ENCODE data around the gene TXNIP.

Gene TXNIP

DNA sequence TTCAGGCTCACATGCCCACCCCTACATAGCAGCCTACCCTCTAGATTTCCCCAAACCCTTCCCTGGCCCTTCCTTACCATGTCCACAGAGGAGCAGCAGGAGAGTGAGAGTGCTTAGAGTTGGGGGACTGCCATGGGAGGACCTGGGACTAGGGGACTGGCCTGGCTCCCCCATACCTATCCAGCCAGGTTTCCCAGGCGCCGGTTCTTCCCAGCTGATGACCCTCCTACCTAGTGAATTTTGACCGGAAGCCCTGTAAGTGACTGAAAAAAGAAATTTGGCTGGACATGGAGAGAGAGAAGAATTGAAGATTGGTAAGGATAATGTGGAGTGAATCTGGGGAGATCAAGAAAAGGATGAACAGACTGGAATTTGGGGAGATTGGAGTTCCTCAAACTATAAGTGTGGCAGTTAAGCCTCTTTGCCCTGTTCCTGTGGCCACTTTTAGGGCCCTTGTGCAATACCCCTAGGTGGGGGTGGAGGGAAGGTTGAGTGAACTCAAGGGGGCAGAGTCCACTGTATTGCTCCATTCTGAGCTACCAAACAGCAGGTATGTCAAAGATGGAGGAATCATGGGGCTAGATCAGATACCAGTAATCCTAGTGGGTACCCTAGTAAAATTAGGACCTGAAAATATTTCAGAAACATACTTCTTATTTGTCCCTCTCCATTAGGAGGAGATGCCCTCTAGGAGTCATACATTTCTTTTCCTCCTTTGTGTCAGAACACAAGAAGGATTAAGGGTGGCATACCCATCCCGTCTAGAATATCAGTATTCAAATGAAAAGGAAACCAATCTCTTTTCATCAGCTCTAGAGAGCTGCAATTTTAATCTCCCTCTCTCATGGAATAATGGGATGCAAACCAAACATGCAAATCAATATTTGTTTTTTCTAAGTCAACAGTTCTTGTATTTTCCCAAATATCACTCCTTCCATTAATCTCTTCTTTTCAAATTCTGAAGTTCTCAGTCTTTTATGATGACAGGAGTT lies 24.0 kb upstream of the TXNIP start:
- TF ChIP-seq, protein P1, sequence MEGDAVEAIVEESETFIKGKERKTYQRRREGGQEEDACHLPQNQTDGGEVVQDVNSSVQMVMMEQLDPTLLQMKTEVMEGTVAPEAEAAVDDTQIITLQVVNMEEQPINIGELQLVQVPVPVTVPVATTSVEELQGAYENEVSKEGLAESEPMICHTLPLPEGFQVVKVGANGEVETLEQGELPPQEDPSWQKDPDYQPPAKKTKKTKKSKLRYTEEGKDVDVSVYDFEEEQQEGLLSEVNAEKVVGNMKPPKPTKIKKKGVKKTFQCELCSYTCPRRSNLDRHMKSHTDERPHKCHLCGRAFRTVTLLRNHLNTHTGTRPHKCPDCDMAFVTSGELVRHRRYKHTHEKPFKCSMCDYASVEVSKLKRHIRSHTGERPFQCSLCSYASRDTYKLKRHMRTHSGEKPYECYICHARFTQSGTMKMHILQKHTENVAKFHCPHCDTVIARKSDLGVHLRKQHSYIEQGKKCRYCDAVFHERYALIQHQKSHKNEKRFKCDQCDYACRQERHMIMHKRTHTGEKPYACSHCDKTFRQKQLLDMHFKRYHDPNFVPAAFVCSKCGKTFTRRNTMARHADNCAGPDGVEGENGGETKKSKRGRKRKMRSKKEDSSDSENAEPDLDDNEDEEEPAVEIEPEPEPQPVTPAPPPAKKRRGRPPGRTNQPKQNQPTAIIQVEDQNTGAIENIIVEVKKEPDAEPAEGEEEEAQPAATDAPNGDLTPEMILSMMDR (IDR thresholded peaks at IDR 0.05; ENCODE audit: extremely low read depth, insufficient read depth, missing control alignments) = no peak
- in situ Hi-C loops (cut with MboI; ENCODE audit: low pct_unique_long_range_greater_than_20kb, low sequenced_read_pairs, unreplicated experiment) = loop anchor here (25.0 kb wide), 1 partner anchor 133 kb away; the partner anchor contains the start of gene ANKRD35
- no peak for DNase-seq (ENCODE audit: low spot score)

DNA sequence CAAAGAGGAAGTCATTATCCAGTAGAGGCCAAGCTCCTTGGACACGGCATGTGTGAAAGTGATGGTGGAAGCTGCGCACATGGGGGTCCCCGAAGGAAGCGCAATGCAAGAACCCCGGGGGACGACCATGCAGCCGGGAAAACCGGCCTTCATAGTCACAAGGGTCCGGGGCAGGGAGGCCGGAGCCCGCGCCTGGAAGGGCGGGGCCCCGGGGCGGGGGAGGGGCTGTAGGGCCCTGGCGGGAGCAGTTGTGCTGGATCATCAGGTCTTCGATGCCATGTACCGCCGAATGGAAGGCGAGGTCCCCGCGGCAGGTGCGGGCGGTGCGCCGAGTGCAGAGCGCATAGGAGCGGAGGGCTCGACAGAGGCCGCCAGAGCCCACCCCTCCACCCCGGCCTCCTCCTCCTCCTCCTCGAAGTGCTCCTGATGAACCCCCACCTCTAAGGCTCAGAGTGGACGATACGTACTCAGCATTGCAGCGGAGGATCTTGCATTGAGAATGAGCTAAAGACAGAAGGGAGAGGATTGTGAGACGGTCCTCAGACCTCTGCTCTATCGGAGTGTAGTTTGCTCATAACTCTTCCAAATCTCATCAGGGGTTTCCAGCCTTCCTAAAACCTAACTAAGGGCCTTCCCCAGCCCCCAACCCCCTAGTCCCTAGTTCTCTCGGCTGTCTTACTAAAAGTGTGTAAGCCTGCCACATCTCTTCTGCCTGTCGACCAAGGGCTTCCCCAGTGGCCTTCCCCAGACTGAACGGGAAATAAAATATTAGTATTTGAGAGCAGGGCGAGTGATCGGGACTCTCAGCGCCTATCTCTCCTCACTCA lies 23.1 kb upstream of the TXNIP start:
- in situ Hi-C loops (cut with MboI; ENCODE audit: low pct_unique_long_range_greater_than_20kb, low sequenced_read_pairs, unreplicated experiment) = loop anchor here (25.0 kb wide), 1 partner anchor 132 kb away; the partner anchor contains the start of gene ANKRD35
- TF ChIP-seq, protein P1 (IDR thresholded peaks at IDR 0.05; ENCODE audit: extremely low read depth, insufficient read depth, missing control alignments) = no peak
- peak; percentile 30 for DNase-seq (ENCODE audit: low spot score)

DNA sequence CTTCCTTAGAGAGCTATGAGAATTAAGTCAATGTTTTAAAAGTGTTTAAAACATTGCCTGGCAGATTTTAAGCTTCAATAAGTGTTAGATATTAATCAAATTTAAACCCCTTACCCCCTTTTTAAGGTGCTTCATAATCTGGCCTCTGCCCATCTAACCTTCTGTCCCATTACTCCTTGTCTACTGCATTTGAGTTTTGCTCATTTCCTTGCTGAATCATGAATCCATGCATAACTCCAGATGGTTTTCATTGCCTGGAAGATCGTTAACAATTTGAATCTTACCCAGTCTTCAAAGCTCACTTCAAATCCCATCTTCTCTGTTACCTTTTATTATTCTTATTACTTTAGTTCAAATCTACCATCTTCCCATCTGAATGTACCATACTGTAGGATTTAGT lies 20.5 kb upstream of the TXNIP start:
- in situ Hi-C loops (cut with MboI; ENCODE audit: low pct_unique_long_range_greater_than_20kb, low sequenced_read_pairs, unreplicated experiment) = loop anchor here (25.0 kb wide), 1 partner anchor 130 kb away; the partner anchor contains the start of gene ANKRD35
- TF ChIP-seq, protein P1 (IDR thresholded peaks at IDR 0.05; ENCODE audit: extremely low read depth, insufficient read depth, missing control alignments) = no peak
- DNase-seq (ENCODE audit: low spot score) = no peak

DNA sequence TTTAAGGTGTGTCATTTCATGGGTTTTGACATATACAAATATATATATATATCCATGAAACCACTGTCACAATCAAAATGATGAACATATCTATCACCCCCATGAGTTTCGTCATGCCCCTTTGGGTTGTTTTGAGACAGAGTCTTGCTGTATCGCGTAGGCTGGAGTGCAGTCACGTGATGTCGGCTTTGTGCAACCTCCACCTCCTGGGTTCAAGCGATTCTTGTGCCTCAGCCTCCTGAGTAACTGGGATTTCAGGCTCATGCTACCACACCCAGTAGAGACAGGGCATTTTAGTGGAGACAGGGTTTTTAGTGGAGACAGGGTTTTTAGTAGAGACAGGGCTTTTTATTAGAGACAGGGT lies 17.2 kb upstream of the TXNIP start:
- in situ Hi-C loops (cut with MboI; ENCODE audit: low pct_unique_long_range_greater_than_20kb, low sequenced_read_pairs, unreplicated experiment) = loop anchor here (5.0 to 25.0 kb wide), 2 partner anchors 41 to 126 kb away; partner anchors contain the start of gene ANKRD35
- TF ChIP-seq, protein P1 (IDR thresholded peaks at IDR 0.05; ENCODE audit: extremely low read depth, insufficient read depth, missing control alignments) = no peak
- no peak for DNase-seq (ENCODE audit: low spot score)

DNA sequence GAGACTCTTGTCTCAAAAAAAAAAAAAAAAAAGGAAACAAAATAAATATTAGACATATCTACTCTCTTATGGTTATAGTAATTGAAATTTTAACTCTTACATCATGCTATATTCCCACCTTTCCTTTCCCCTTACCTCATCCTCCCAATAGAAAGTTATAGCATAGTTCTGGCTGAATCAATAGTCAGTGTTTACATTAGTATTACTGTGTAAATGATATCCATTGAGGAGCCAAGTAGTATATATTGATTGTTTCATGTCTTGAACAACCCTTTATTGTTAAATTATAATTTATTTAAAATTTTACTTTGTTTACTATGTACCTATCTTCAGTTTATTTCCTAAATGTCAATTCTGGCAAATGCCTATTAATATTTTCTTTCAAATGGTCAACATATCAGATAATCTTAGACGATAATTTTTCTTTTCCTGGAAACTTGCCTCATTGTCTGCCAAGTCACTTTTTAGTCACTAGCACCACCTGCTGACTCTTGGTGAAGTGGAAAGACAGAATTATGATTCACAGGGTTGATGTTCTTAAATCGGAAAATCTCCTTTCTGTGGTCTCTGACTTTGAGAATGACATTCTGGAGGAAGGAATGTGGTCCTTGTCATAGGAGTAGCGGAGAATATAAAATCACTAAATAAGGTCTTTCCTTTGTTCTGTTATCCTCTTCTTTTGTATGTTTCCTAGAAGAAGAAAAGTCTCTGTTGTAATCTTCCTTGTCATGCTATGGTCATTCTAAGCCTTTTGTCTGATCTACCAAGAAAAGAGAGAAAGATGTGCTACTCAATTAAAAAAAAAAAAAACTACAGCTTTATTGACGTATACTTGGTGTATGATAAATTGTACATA lies 16.6 kb upstream of the TXNIP start:
- in situ Hi-C loops (cut with MboI; ENCODE audit: low pct_unique_long_range_greater_than_20kb, low sequenced_read_pairs, unreplicated experiment) = loop anchor here (5.0 to 25.0 kb wide), 2 partner anchors 41 to 126 kb away; partner anchors contain the start of gene ANKRD35
- DNase-seq (ENCODE audit: low spot score) = peak; percentile 71
- TF ChIP-seq, protein P1 (IDR thresholded peaks at IDR 0.05; ENCODE audit: extremely low read depth, insufficient read depth, missing control alignments) = peak; percentile 84
